Spleen (tissue), 11 donors: ENCODE measurements around the gene NYNRIN. TPM values are rescaled to one million over a fixed set of nuclear protein-coding genes. Genes with fewer than 3 reads are reported as not detected.
A peak's percentile ranks its signal among the peaks of the same experiment; 100 is the strongest.

ENCODE experiments used
- DNase-seq: peaks from one replicate; pipeline ENCODE4 v3.0.0-alpha.2; 2020
- H3K27ac ChIP-seq, 8 donors: fragments of 200-600 bp; sonication (generic) in 7 of 8; 1 replicate in 4 of 8; 2 replicates in 4 of 8; pipeline versions ENCODE4 v1.5.0 to v1.8.0; 2016 to 2021; ENCODE audit warnings: inconsistent platforms in 4 of 8, mild to moderate bottlenecking in 4 of 8, moderate library complexity in 1 of 8
- H3K27me3 ChIP-seq, 7 donors: fragments of 200-600 bp; sonication (generic) in 6 of 7; replicated peaks in 1 of 7; 1 replicate in 4 of 7; 2 replicates in 3 of 7; pipeline versions ENCODE4 v1.5.0 to v1.8.0; 2016 to 2021; ENCODE audit warnings: inconsistent platforms in 3 of 7, mild to moderate bottlenecking in 1 of 7
- H3K36me3 ChIP-seq, 6 donors: fragments of 200-600 bp; sonication (generic) in 5 of 6; 1 replicate in 4 of 6; 2 replicates in 2 of 6; pipeline versions ENCODE4 v1.5.0 to v1.8.0; 2016 to 2021; ENCODE audit warnings: inconsistent platforms in 2 of 6
- H3K4me1 ChIP-seq, 6 donors: fragments of 200-600 bp; sonication (generic) in 5 of 6; 1 replicate in 3 of 6; 2 replicates in 3 of 6; pipeline versions ENCODE4 v1.5.0 to v1.8.0; 2016 to 2021; ENCODE audit warnings: inconsistent platforms in 3 of 6
- H3K4me3 ChIP-seq, 8 donors: fragments of 200-600 bp; sonication (generic) in 7 of 8; 1 replicate in 4 of 8; 2 replicates in 4 of 8; pipeline versions ENCODE4 v1.5.0 to v1.8.0; 2016 to 2021; ENCODE audit warnings: inconsistent platforms in 4 of 8, mild to moderate bottlenecking in 4 of 8, moderate library complexity in 2 of 8
- H3K9me3 ChIP-seq, 8 donors: fragments of 200-600 bp; sonication (generic) in 7 of 8; 1 replicate in 4 of 8; 2 replicates in 4 of 8; pipeline versions ENCODE4 v1.5.0 to v1.8.0; 2016 to 2021; ENCODE audit warnings: inconsistent platforms in 4 of 8
- POLR2A ChIP-seq, 3 donors: fragments of 450-650 bp; IDR thresholded peaks; one replicate each; pipeline ENCODE4 v1.5.1; 2017; ENCODE audit warnings: antibody characterized with exemption in 3 of 3, mild to moderate bottlenecking in 1 of 3
- POLR2AphosphoS5 ChIP-seq, 3 donors: sonication (generic); formaldehyde crosslinking; IDR thresholded peaks; one replicate each; pipeline ENCODE4 v1.5.1; 2017; ENCODE audit warnings: antibody characterized with exemption in 3 of 3
- WGBS, 5 donors: extraction: QIAGEN DNeasy Blood & Tissue Kit in 3 of 5; methylation state at CpG; one replicate each; pipeline versions ENCODE4 v1.1.5 to v1.1.7; 2013 to 2018; 5-methylcytosine and 5-hydroxymethylcytosine counted together
- intact Hi-C: fragments of 100-400 bp; cut with DNase I; formaldehyde crosslinking; loops from one replicate; pipeline ENCODE4 v1.15.0; 2023; ENCODE audit warnings: low total_unique reads
- polyA plus RNA-seq, 3 donors: library from polyadenylated mRNA; stranded (reverse); fragments of 200-250 nt; gene quantifications; one replicate each; pipeline ENCODE4 v1.2.1, GENCODE V29; 2013
- total RNA-seq, 7 donors: library from RNA; depleted of rRNA in 3 of 7; stranded (reverse); fragments of >200 nt in 3 of 7; fragmentation: NEBNext Ultra II Directional in 4 of 7; extraction: Animal tissue kit (Norgen Biotek cat#: 25700) in 4 of 7; gene quantifications; one replicate each; pipeline versions ENCODE4 v1.1.0 to v1.2.1, GENCODE V29; 2016 to 2021
- TF ChIP-seq, protein P1 (sequence below), 11 experiments: fragments of 200-600 bp in 7 of 11; fragments of 450-650 bp in 4 of 11; sonication (generic) in 4 of 11; IDR thresholded peaks in 8 of 11; conservative IDR thresholded peaks in 3 of 11; 1 replicate in 7 of 11; 2 replicates in 4 of 11; pipeline versions ENCODE4 v1.4.0 to v1.8.0; 2016 to 2021; ENCODE audit warnings: antibody characterized with exemption in 11 of 11, inconsistent platforms in 4 of 11, mild to moderate bottlenecking in 1 of 11
- donor health status: healthy with polysubstance abuse.
- donor health status: DM: no; HTN: no; CAD: no; lungs with moderate emphysema.
- donor health status: DM: no; HTN: no; CAD: no.
- donor health status: Bipolar disorder and iron deficiency.
- donor health status: healthy.
- donor health status: DM: no; HTN: no; CAD: no.
- donor health status: DM: yes; HTN: yes; CAD: no.

The NYNRIN gene
- total and polyA plus RNA-seq, 10 donors = 0.87 to 18.0 (median 10.5) TPM

DNA sequence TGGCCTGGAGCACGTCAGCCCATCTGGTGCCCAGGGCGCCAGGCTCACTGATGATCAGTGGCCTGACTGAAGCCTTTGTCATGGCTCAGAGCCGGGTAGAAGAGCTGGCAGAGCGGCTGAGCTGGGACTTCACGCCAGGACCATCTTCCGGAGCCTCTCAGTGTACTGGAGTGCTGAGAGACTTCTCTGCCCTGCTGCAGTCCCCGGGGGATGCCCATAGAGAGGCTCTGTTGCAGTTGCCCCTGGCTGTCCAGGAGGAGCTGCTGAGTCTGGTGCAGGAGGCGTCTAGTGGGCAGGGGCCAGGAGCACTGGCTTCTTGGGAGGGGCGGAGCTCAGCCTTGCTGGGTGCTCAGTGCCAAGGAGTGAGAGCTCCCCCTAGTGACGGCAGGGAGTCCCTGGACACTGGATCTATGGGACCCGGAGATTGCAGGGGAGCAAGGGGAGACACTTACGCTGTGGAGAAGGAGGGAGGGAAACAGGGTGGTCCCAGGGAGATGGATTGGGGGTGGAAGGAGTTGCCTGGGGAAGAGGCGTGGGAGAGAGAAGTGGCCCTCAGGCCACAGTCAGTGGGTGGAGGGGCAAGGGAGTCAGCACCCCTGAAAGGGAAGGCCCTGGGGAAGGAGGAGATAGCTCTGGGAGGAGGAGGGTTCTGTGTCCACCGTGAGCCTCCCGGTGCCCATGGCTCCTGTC, 32.9 kb downstream of the NYNRIN start:
- intact Hi-C loops = loop anchor here (5.0 kb wide), 1 partner anchor 94 kb away; the partner anchor contains the start of genes ADCY4 and RIPK3
- peak overlapping the region; percentile 97 to 100 (median 98) for H3K27ac ChIP-seq
- no peaks in the 10 kb centered on the region for H3K9me3 ChIP-seq
- DNase-seq = peak; percentile 97
- H3K4me1 ChIP-seq = peaks cover 29 to 86% (median 54%) of the 10 kb centered on the region in 6 donors
- H3K4me3 ChIP-seq = peak overlapping the region in 7 of 8 donors; percentile 64 to 91 (median 73)
- WGBS, 5 donors = 26 to 41% (median 39%) methylated on average over 12 to 15 of the region's 15 CpGs
- peaks cover 0 to 58% (median 38%) of the 10 kb centered on the region in 6 donors for H3K36me3 ChIP-seq
- TF ChIP-seq POLR2A (IDR thresholded peaks at IDR 0.05) (no peak), POLR2AphosphoS5 (IDR thresholded peaks at IDR 0.05) (peak; percentile 77 to 83 (median 82))
- TF ChIP-seq, protein P1, sequence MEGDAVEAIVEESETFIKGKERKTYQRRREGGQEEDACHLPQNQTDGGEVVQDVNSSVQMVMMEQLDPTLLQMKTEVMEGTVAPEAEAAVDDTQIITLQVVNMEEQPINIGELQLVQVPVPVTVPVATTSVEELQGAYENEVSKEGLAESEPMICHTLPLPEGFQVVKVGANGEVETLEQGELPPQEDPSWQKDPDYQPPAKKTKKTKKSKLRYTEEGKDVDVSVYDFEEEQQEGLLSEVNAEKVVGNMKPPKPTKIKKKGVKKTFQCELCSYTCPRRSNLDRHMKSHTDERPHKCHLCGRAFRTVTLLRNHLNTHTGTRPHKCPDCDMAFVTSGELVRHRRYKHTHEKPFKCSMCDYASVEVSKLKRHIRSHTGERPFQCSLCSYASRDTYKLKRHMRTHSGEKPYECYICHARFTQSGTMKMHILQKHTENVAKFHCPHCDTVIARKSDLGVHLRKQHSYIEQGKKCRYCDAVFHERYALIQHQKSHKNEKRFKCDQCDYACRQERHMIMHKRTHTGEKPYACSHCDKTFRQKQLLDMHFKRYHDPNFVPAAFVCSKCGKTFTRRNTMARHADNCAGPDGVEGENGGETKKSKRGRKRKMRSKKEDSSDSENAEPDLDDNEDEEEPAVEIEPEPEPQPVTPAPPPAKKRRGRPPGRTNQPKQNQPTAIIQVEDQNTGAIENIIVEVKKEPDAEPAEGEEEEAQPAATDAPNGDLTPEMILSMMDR (IDR thresholded peaks at IDR 0.05 in 8 of 11, conservative IDR thresholded peaks at IDR 0.05 in 3 of 11) = peak; percentile 87 to 98 (median 96)
- no peaks in the 10 kb centered on the region for H3K27me3 ChIP-seq

DNA sequence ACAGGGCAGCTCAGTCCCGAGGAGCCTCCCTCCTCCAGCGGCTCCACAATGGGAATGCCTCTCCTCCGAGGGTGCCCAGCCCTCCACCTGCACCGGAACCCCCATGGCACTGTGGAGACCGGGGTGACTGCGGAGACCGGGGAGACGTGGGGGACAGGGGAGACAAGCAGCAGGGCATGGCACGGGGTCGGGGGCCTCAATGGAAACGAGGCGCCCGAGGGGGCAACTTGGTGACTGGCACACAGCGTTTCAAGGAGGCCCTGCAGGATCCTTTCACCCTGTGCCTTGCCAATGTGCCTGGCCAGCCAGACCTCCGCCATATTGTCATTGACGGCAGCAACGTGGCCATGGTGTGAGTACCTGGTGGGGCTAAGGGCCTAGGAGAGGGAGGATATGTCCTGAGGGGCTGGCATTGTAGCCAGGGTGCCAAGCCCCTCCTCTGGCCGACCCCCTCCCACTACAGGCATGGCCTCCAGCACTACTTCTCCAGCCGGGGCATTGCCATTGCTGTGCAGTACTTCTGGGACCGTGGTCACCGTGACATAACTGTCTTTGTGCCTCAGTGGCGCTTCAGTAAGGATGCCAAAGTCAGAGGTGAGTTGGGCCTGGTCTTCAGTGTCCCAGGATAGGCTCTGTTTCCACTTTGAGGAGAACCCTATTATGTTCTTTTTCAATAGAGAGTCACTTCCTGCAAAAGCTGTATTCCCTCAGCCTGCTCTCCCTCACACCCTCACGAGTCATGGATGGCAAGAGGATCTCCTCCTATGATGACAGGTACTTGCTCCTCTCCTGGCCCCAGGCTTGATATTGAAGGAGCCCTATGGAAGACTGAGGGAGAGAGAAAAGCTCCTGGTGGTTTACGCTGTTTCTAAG, 33.7 kb downstream of the NYNRIN start:
- peak; percentile 86 for DNase-seq
- intact Hi-C loops = loop anchor here (5.0 kb wide), 1 partner anchor 95 kb away; the partner anchor contains the start of genes ADCY4 and RIPK3
- H3K36me3 ChIP-seq = peaks cover 0 to 65% (median 45%) of the 10 kb centered on the region in 6 donors
- 84 to 94% (median 88%) methylated on average over 23 to 24 of the region's 24 CpGs for WGBS, 5 donors
- no peaks in the 10 kb centered on the region for H3K27me3 ChIP-seq
- H3K4me3 ChIP-seq = peak overlapping the region in 5 of 8 donors; percentile 64 to 91 (median 73)
- H3K27ac ChIP-seq = peak overlapping the region in 6 of 8 donors; percentile 63 to 100 (median 98)
- H3K9me3 ChIP-seq = no peaks in the 10 kb centered on the region
- TF ChIP-seq, protein P1 (IDR thresholded peaks at IDR 0.05 in 8 of 11, conservative IDR thresholded peaks at IDR 0.05 in 3 of 11) = no peak
- TF ChIP-seq POLR2A (IDR thresholded peaks at IDR 0.05) (no peak), POLR2AphosphoS5 (IDR thresholded peaks at IDR 0.05) (peak; percentile 8 to 52 (median 13))
- H3K4me1 ChIP-seq = peaks cover 37 to 87% (median 58%) of the 10 kb centered on the region in 6 donors

DNA sequence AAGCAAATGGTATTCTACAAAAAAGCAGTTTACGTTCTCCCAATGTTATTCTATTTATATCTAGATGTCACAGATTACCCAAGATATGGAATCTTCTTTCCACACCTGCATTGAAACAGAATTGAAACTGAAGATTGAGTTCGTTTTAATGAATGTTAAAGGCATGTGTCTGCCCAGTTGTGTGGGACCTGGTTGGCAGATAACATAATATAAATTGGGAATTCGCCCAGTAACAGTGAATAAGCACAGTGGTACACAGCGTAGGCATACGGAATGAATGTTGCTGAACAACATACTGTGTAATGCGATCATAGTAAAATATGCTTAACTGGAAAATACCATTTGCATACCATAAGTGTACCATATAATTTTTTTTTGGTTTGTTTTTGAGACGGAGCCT, 35.2 kb downstream of the NYNRIN start:
- Histone ChIP-seq H3K4me1 (peaks cover 45 to 87% (median 68%) of the 10 kb centered on the region in 6 donors), H3K27ac (no peak overlapping the region), H3K4me3 (no peak overlapping the region), H3K36me3 (peaks cover 0 to 81% (median 60%) of the 10 kb centered on the region in 6 donors), H3K27me3 (no peaks in the 10 kb centered on the region), H3K9me3 (no peaks in the 10 kb centered on the region)
- TF ChIP-seq, protein P1 (IDR thresholded peaks at IDR 0.05 in 8 of 11, conservative IDR thresholded peaks at IDR 0.05 in 3 of 11) = no peak
- TF ChIP-seq POLR2A (IDR thresholded peaks at IDR 0.05) = no peak
- WGBS, 5 donors = 85 to 93% (median 89%) methylated on average over 7 of the region's 7 CpGs
- intact Hi-C loops = loop anchor here (5.0 kb wide), 1 partner anchor 97 kb away; the partner anchor contains the start of genes ADCY4 and RIPK3
- no peak for DNase-seq
